ENCODE data around the gene CNTN4. TPM values are rescaled to one million over a fixed set of nuclear protein-coding genes. Genes with fewer than 3 reads are reported as not detected.

The CNTN4 gene
- total and polyA plus RNA-seq, 2 of the 8 experiments (the other 6 are each of a cell fraction or from before 2014, with no cell fraction given) = 0.41 to 2.2 TPM

DNA sequence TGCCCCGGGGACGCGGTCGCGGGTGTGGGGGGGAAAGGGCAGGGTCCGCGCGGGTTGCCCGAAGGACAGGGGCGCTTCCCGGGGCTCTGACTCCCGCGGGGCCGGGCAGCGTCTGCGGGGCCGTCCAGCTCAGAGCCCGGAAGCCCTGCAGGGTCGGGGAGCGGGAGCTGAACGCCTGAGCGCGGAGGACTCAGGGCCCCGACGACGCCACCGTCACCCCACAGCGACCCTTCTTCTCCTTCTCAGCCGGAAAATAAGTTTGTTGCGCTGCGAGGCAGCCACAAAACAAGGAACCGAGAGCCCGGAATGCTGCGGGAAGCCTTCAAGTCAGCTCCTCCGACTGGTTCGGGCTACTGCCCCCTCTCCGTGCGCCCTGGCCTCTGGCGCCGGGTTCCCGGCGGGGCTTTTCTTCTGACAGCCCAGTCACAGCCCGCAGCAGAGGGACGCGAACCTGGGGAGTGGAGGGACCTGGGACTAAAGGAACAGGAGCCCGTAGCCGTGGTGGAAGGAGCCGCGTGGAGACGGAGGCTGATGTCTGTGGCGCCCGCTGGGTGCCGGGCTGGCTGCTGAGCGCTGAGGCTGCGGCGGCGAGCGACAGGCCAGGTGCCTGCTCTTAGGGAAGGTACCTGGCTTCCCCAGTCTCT, 484 bp downstream of the CNTN4 start (continued):
- TF ChIP-seq, protein P1, sequence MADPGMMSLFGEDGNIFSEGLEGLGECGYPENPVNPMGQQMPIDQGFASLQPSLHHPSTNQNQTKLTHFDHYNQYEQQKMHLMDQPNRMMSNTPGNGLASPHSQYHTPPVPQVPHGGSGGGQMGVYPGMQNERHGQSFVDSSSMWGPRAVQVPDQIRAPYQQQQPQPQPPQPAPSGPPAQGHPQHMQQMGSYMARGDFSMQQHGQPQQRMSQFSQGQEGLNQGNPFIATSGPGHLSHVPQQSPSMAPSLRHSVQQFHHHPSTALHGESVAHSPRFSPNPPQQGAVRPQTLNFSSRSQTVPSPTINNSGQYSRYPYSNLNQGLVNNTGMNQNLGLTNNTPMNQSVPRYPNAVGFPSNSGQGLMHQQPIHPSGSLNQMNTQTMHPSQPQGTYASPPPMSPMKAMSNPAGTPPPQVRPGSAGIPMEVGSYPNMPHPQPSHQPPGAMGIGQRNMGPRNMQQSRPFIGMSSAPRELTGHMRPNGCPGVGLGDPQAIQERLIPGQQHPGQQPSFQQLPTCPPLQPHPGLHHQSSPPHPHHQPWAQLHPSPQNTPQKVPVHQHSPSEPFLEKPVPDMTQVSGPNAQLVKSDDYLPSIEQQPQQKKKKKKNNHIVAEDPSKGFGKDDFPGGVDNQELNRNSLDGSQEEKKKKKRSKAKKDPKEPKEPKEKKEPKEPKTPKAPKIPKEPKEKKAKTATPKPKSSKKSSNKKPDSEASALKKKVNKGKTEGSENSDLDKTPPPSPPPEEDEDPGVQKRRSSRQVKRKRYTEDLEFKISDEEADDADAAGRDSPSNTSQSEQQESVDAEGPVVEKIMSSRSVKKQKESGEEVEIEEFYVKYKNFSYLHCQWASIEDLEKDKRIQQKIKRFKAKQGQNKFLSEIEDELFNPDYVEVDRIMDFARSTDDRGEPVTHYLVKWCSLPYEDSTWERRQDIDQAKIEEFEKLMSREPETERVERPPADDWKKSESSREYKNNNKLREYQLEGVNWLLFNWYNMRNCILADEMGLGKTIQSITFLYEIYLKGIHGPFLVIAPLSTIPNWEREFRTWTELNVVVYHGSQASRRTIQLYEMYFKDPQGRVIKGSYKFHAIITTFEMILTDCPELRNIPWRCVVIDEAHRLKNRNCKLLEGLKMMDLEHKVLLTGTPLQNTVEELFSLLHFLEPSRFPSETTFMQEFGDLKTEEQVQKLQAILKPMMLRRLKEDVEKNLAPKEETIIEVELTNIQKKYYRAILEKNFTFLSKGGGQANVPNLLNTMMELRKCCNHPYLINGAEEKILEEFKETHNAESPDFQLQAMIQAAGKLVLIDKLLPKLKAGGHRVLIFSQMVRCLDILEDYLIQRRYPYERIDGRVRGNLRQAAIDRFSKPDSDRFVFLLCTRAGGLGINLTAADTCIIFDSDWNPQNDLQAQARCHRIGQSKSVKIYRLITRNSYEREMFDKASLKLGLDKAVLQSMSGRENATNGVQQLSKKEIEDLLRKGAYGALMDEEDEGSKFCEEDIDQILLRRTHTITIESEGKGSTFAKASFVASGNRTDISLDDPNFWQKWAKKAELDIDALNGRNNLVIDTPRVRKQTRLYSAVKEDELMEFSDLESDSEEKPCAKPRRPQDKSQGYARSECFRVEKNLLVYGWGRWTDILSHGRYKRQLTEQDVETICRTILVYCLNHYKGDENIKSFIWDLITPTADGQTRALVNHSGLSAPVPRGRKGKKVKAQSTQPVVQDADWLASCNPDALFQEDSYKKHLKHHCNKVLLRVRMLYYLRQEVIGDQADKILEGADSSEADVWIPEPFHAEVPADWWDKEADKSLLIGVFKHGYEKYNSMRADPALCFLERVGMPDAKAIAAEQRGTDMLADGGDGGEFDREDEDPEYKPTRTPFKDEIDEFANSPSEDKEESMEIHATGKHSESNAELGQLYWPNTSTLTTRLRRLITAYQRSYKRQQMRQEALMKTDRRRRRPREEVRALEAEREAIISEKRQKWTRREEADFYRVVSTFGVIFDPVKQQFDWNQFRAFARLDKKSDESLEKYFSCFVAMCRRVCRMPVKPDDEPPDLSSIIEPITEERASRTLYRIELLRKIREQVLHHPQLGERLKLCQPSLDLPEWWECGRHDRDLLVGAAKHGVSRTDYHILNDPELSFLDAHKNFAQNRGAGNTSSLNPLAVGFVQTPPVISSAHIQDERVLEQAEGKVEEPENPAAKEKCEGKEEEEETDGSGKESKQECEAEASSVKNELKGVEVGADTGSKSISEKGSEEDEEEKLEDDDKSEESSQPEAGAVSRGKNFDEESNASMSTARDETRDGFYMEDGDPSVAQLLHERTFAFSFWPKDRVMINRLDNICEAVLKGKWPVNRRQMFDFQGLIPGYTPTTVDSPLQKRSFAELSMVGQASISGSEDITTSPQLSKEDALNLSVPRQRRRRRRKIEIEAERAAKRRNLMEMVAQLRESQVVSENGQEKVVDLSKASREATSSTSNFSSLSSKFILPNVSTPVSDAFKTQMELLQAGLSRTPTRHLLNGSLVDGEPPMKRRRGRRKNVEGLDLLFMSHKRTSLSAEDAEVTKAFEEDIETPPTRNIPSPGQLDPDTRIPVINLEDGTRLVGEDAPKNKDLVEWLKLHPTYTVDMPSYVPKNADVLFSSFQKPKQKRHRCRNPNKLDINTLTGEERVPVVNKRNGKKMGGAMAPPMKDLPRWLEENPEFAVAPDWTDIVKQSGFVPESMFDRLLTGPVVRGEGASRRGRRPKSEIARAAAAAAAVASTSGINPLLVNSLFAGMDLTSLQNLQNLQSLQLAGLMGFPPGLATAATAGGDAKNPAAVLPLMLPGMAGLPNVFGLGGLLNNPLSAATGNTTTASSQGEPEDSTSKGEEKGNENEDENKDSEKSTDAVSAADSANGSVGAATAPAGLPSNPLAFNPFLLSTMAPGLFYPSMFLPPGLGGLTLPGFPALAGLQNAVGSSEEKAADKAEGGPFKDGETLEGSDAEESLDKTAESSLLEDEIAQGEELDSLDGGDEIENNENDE (IDR thresholded peaks at IDR 0.05; ENCODE audit: insufficient replicate concordance, low read length) = no peak
- TF ChIP-seq, protein P2, sequence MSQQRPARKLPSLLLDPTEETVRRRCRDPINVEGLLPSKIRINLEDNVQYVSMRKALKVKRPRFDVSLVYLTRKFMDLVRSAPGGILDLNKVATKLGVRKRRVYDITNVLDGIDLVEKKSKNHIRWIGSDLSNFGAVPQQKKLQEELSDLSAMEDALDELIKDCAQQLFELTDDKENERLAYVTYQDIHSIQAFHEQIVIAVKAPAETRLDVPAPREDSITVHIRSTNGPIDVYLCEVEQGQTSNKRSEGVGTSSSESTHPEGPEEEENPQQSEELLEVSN (IDR thresholded peaks at IDR 0.05) = no peak
- TF ChIP-seq RXRA (IDR thresholded peaks at IDR 0.05; ENCODE audit: insufficient read depth, low read depth, low read length) (no peak), PHF8 (conservative IDR thresholded peaks at IDR 0.05; ENCODE audit: low read depth, low read length) (peak; percentile 26; the same call in 1 of the 2 replicates)
